NCI-H446 (cell line): ENCODE measurements around the gene DAB1.

Source experiments
- DNase-seq, 2 experiments: peaks; one replicate each; lab custom pipeline; 2025; lab: John Stamatoyannopoulos, UW

DAB1 gene

GRCh38 chr1:57072401-57073110, 351.3 kb downstream of the DAB1 start:
- DNase-seq = no peak

- peak in 1 of 2 experiments; percentile 7 for DNase-seq
These were observed 356.0 kb downstream of the DAB1 start for GRCh38 chr1:57067863-57068262.

GRCh38 chr1:57066980-57067610, 356.8 kb downstream of the DAB1 start:
- DNase-seq = no peak

- DNase-seq = no peak
These were observed 358.4 kb downstream of the DAB1 start for GRCh38 chr1:57065442-57065841.

GRCh38 chr1:57064379-57065140, 359.3 kb downstream of the DAB1 start:
- no peak for DNase-seq

- no peak for DNase-seq
These were observed 360.3 kb downstream of the DAB1 start for GRCh38 chr1:57063406-57064125.

- peak in 1 of 2 experiments; percentile 2 for DNase-seq
These were observed 362.5 kb downstream of the DAB1 start for GRCh38 chr1:57061369-57061768.

- no peak for DNase-seq
These were observed 363.4 kb downstream of the DAB1 start for GRCh38 chr1:57060451-57060850.

- DNase-seq = no peak
These were observed 365.0 kb downstream of the DAB1 start for GRCh38 chr1:57058652-57059501.

GRCh38 chr1:57048856-57049255, 375.0 kb downstream of the DAB1 start:
- DNase-seq = no peak

- no peak for DNase-seq
These were observed 377.4 kb downstream of the DAB1 start for GRCh38 chr1:57046462-57046861.

GRCh38 chr1:57041901-57042300, 382.0 kb downstream of the DAB1 start:
- DNase-seq = no peak

- DNase-seq = no peak
These were observed 383.0 kb downstream of the DAB1 start for GRCh38 chr1:57040811-57041210.

GRCh38 chr1:57036641-57037579, 386.9 kb downstream of the DAB1 start:
- no peak for DNase-seq

- no peak for DNase-seq
These were observed 389.1 kb downstream of the DAB1 start for GRCh38 chr1:57034713-57035112.

GRCh38 chr1:57033222-57034001, 390.4 kb downstream of the DAB1 start:
- no peak for DNase-seq

- DNase-seq = no peak
These were observed 397.1 kb downstream of the DAB1 start for GRCh38 chr1:57026624-57027354.

GRCh38 chr1:57024855-57025254, 399.0 kb downstream of the DAB1 start:
- DNase-seq = no peak

GRCh38 chr1:57024428-57024827, 399.4 kb downstream of the DAB1 start:
- no peak for DNase-seq
